ENCODE measurements around the gene SYNPR.

SYNPR gene

DNA sequence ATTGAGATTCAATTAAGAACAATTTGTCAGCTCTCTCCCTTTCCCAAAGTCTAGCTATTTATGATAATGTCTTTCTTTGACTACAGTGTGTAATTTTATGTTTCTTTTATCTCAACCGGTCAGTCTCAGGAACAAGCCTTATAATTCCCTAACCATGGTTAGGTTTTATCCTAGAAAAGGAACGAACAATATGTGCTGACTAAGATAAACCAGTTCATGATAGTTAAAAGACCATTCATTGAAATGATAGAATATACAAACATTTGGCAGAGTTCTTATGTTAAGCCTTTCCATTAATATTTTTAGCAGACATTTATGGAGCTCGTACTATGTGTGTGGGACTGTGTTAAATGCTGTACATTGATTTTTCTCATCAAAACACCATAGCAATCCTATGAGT, 106.3 kb downstream of the SYNPR start:
- no peak for DNase-seq (ENCODE audit: low read depth)

DNA sequence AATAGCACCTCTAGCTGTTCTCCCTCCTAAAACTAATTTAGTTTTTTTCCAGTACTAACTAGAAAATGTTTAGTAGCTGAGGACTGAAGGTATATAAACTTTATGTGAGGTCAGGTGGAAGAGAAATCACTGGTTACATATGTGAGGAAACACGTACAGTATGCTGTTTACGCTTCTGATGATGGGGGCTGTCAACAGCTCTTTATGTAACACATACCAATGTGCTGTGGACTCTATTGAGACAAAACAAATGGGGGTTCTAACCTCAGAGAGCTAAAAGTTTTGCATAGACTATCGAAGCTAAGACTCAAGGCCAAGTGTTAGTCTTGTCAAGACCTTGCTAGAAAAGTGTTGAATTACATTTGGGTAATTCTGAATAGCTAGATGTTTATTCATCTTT, 107.5 kb downstream of the SYNPR start:
- DNase-seq (ENCODE audit: low read depth): no peak

DNA sequence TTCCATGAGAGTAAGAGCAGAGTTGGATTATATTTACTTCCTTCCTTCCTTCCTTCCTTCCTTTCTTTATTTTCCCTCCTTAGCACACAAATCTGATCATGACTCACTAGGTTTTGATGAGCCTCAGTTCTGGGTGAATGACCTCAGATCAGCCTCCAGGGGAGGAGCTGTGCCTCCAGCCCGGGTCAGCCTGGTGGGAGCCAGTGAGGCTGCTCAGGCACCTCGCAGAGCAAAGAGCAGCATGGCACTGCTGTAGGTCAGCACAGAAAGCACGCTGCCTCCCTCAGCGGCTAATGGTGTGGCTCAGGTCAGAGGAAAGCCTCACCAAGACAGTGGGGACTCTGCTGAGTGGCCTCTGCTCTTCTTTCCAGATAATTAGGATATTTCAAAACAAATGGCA, 108.5 kb downstream of the SYNPR start:
- DNase-seq (ENCODE audit: low read depth): no peak

DNA sequence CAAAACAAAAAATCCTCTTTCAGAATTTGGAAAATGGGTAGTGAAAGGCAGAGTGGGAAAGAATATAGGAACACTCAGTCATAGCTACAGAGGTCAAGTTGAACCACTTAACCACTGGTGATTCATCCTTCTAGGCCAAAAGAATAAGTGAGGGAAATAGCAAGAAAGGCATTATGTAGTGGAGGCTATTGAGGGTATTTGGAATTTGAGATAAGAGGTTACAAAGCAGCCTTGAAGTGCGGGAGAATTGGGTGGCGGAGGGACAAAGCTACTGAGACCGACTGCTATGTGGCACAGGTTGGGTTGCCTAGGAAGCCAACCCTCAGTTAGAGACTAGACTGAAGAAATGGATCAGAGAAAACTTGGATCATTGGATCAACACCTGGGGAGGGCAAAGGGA, 109.5 kb downstream of the SYNPR start:
- DNase-seq (ENCODE audit: low read depth): no peak

DNA sequence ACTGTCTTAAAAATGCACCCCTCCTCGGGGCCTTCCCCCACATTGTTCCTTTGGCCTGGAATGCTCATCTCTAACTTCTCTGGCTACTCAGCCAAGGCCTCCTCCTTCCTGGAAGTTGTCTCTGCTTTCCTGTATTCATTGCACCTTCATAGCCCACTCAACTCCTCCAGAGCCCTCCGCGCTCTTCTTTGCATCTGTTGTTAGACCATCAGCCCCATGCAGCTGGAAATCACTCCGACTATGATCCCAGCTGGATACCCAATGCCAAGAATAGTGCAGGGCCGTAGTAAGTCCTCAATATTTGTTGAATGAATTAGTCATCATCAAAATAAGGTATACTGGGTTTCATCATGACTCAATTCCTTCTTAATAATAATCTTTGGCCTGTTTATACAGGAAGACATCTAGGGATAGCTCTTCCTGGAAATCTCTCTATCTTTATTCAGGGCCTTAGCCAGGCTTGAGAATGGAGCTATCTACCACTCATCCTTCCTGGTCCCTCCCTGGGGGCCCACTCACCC, 112.7 kb downstream of the SYNPR start:
- DNase-seq (ENCODE audit: low read depth): no peak

DNA sequence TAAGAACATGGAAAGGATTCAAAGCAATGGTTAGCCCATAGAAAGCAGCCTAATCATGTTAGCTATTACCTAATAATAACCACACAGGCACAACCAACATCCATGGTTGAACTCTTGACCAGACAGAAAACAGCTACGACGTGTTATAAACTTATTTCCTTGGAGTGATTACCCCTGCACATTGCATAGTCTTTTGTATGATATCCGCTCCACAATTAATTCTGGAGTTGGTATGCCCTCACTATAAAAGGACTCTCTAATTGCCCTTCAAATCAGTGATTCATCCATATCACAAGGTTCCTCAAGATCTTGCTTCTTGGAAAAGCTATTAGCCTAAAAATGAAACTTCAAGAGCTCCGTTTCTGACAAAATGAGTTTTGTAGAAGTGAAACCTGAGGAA, 117.9 kb downstream of the SYNPR start:
- DNase-seq (ENCODE audit: low read depth): no peak

DNA sequence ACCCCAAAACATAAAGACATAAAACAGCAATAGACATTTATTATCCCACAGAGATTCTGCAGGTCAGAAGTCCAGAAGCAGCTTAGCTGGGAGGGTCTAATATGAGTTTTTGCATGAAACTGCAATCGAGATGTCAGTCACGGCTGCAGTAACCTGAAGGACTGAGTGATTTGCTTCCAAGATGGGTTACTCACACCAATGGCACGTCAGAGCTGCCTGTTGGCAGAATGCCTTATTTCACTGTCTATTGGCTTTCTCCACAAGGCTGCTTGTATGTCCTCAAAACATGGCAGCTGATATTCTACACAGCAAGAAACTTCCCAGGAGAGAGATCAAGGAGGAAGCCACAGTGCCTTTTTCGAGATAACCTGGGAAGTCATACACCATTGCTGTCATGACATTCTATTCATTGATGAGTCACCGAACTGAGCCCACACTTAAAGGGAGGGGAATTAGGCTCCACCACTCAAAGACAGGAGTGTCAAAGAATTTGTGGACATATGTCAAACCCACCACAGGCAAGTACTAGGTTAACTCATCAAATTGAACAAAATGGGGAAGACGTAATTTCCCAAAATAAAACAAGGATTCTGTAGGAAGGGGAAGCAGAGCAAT, 122.2 kb downstream of the SYNPR start:
- no peak for DNase-seq (ENCODE audit: low read depth)

DNA sequence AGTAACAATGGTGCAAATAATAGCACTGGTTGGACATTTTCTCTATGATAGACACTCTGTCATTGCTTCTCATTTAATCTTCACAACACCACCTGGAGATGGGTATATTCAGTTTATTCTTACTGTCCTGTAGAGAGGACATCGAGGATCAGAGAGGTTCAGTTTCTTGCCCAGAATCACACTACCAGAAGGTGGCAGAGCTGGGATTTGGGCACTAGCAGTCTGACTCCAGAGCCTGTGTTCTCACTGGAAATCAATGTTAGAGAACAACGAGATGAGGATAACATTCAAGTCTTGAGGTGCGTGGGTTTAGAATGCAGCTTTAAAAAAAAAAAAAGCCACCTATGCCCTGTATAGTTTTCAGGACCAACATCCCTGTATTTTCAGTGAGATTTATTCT, 127.8 kb downstream of the SYNPR start:
- no peak for DNase-seq (ENCODE audit: low read depth)

DNA sequence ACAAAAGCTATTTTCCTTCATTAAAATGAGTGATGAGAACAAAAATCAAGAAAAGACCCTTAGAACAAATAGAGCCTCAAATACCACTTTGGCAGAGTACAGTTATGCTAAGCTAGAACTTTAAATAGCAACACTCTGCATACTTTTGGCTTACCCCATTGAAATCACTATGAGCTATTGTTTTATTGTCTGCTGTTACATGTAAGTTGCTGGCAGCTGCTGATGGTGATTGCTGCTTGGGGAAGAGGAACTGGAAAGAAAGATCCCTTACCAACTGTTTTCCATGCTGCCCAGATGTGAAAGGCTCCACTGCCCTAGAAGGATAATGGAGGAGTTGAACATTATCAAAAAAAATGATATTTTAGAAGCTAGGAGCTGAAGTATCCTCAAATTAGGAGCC, 135.4 kb downstream of the SYNPR start:
- no peak for DNase-seq (ENCODE audit: low read depth)

DNA sequence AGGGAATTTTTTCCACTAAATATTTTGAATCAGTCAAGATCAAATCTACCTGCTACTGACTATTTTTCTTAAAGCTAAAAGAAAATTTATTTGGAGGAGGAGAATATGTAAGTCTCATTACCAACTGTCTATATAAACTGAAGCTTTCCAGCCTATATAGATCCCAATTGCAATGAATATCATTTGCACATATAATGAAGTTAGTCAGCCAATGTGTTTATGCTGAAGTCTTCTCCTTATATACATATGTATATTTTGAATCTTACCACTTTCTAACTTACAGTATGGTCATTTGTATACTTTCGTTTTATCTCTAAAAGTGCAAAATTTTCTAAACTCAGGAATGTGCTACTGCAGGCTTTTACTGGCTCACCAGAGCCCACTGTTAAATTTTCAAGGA, 136.5 kb downstream of the SYNPR start:
- DNase-seq (ENCODE audit: low read depth): no peak

DNA sequence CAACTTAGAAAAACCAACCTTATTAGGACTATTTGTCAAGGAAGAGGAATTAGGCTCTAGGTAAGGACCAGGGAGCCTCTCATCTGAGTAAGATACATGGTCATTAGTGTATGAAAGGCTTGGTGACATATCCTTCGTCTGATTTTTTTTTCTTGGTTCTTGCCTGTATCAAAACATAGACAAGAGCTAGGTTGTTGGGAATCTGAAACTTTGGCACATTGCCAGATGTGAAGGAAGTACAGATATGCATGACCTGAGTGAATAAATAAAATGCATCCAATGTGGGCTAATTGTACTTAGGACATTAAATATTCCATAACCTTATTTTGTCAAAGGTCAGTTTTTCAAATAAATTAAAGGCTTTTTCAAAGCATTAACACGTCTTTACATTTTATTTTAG, 151.8 kb downstream of the SYNPR start:
- no peak for DNase-seq (ENCODE audit: low read depth)

DNA sequence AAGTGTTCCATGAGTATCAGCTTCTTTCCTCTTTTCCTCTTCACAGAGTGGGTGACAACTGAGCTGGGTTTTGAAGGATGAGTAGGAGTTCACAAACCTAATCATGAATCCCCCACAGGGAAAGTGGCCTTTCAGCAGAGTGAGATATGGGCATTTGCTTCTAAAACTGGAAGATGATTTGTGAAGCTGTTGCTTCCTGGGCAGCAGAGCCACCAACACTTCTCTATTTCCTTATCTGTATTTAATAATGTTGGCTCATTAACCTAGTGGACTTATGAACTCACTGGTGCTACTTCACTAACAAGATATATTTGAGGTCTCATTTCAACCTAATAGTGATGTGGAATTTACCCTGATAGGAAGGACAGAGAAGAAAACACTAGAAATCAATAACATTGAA, 152.8 kb downstream of the SYNPR start:
- no peak for DNase-seq (ENCODE audit: low read depth)

DNA sequence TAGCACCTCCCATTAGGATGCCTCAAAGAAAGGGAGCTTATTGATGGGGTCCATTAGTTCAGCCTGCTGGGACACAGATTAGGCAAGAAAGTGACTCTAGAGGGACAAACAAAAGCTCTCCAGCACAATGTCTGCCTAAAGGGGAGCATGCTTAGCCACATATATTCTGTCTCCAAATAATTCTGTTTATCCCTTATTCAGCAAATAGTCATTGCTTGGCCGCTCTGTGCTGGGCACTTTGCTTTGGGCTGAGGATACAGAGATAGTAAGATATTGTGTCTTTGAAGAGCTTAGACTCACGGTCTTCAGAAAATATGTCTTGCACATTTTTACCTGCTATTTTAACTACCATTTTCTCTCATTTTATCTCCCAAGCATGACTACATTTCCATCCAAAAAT, 159.8 kb downstream of the SYNPR start:
- DNase-seq (ENCODE audit: low read depth): no peak

DNA sequence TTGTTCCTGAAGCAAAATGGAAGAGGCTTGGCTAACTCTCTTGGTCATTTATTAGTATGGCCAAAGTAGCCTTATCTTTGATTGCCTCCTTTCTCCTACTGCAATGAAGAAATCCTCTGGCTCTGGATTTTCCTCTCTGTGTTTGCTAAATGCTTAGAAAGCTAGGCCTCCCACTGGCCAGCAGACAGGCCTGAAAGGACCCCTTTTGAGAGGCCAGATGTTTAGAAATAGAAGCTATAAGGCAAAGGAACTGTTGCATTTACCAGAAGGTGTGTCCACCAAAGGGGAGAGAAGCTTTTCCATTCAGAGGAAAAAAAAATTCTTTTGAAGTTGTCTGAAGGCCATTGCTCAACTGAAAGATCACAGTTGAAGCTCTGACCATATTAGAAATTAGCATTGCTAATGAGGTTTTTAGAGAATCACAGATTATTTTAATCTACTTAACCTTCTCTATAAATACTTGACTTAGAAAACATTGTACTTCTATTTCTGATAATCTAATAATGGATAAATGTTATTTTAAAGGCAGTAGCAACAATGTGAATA, 160.8 kb downstream of the SYNPR start:
- no peak for DNase-seq (ENCODE audit: low read depth)

DNA sequence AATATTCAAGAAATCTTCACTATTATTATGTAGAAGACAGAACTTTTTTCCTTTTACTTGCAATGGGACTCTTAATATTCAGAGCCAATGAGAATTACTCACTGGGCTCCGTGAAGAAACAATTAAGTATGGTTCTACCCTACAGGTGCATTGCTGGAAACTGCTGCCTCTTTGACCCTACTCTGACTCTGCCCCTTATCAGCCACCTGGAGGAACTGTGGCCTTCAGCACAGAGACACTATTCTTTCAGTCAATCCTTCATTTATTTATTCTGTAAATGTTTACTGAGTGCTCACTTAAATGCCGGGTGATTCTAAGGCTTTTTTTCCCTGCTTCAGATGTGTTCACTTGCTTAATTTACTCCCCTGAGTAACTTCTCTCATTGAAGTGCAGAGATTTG, 163.2 kb downstream of the SYNPR start:
- no peak for DNase-seq (ENCODE audit: low read depth)

DNA sequence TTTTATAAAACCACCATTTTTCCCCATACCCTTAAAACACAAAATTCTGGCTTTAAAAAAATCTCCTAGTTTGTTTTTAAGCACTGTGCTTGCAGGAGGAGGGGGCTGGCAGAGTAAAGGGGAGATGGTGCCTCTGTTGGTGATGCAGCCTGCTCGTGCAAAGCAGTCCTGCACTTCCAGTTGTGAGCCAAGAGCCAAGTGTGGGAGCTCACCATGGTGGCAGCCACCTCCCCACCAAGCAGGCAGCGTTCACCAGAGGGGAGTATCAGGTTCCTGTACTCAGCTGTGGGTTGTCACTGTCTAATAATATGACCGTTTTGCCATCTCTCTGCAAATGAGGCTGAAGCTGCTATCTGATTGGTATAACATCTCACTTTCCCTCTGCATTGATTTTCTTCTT, 164.8 kb downstream of the SYNPR start:
- no peak for DNase-seq (ENCODE audit: low read depth)

DNA sequence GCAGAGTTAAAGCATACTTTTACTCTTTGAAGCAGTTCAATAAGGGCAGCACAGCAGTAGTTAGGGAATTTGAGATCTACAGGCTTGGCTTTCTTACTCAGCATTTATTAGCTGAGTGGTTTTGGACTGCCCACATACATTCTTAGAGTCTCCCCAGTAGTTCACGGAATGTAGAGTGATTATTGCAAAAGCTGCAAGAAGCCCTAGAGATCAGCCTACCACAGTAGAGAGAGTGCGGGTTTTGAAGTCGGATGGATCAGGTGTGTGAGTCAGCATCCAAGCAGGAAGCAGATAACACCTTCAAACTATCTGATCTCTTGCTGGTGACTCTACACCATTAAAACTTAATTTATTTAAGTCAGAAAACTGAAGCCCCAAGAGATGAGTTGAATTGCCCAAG, 171.9 kb downstream of the SYNPR start:
- no peak for DNase-seq (ENCODE audit: low read depth)

DNA sequence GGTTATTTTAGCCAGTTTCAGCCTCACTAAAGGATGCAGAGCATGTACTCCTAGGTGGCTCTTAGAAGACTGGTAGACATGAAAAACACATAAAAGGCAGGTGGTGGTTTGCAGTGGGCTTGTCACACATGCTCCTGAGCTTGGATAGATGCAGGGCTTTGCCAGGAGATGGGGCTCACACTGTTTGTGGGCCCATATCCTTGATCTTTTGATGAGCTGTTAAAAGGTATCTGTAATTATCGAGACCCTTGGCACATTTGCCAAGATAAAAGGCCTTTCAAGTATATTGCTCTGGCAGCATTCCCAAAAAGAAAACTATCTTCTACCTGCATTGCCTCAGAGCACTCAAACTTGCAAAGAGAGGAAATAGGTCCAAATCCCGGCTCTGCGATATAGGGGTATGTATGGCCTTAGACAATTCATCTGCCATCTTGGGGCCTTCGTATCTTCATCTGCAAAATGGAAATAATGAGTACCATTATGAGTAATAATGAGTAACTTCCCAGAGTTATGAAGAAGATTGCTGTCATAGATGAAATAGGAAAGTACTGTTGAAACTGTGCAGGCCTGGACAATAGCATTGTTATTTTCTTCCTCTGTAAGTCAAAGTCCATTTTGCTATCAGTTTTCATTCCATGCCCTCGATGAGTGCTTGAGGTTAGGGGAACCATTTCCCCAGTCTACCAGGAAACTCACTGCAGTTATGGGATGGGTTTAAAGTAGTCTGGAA, 172.7 kb downstream of the SYNPR start:
- no peak for DNase-seq (ENCODE audit: low read depth)

DNA sequence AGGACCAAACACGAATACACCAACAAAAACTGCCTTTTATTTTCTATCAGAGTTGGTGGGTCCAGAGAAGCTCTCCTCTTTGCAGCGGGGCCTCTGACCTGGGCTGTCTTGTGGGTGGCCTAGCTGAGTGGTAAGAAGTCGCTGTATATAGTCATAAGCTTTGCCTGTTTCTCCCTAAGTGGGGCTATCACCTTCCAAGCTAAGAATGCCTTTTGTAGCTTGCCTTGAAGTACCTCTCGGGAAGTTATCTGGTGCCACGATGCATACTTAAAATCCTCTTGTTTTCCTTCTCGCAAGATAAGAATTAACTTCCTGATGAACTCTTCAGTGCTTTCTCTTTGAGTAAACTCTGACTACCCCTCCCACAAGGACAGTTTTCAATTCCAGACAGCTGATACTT, 178.8 kb downstream of the SYNPR start:
- no peak for DNase-seq (ENCODE audit: low read depth)

DNA sequence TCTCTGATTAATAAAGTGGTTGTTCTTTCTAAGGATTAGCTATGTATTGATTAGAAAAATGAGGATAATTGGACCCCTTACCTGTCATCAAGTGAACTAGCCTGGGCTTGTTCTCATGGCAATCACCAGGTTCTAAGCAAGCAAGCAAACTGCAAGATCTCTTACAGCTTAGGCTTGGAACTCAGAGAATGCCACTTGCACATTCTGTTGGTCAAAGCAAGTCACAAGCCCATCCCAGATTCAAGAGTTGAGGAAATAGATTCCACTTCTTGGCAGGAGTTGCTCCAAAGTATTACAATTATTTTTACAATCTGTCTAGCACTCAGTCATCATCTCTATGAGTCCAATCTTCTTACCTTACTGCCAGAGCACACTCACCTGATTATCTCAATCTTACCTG, 180.3 kb downstream of the SYNPR start:
- no peak for DNase-seq (ENCODE audit: low read depth)

DNA sequence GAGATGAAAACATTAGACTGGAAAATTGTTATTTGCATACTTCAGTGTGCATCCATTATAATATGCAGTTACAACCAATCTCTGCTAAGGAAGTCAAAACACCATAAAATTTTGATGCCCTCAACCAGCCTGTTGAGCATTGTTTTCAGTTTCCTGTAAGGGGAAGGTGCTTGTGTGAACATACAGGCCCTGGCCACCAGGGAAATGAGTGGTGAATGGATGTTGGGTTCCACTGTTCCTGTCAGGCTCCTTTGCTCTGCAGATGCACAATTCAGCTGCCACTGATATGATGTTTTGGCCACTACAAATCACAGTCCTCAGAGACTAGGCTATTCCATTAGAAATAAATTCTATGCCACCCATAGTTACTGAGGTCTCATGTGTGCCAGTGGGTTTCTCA, 184.6 kb downstream of the SYNPR start:
- DNase-seq (ENCODE audit: low read depth): no peak

DNA sequence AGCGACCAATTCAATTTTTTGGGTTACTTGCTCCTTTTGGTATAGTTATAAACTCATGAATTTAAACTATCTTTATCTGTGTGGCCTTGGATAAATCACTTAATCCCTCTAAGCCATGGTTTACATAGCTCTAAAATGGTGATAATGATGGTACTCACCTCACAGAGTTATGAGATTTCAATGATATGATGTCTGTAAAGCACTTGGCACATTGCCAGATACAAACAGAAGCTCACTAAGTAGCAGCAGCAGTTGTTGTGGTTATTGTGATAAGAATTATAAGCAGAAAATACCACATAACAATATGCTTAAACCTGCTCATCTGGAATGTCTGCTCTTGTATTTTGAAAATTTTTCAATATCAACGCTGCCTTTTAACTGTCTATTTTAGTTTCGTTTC, 189.3 kb downstream of the SYNPR start:
- DNase-seq (ENCODE audit: low read depth): no peak

DNA sequence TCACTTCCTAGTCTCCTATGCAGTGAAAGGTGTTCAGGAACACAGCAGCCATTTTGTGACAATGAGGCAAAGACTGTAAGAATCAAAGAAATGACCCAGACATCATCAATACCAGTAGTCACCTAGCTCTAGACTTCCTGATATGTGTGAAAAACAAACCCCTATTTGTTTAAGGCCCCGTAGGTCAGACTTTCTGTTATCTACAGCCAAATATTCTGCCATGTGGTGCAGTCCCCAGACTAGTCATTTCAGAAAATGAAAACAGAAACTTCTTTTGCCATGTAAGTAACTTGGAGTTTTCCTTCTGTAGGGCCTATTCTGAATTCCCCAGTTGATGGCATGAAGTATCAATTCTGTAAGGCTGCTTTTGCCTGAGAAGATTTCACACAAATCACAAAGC, 192.6 kb downstream of the SYNPR start:
- DNase-seq (ENCODE audit: low read depth): no peak

DNA sequence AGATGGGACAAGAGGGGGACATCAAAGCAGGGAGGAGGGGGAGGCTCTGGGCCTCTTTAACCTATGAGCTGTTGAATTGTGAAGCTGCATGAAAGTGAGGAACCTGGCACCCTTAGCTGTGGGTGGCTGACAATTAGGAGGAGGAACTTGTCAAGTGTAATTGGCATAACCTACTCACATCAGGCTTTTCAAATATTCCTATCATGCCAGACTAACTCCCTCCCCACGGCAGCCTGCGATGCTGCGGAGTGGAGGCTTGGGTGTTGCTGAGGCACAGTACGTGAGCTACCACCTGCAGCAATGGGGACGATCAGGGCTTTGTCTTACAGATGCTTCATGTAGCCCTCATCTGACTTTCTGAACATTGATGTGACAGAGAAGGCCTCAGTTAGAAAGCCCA, 193.7 kb downstream of the SYNPR start:
- no peak for DNase-seq (ENCODE audit: low read depth)
